C4-2B (cell line): Measurements from ENCODE around the gene DLG2.

Source experiments
- H3K27ac ChIP-seq: fragments of 450-650 bp; 2 replicates; pipeline ENCODE4 v1.5.1; 2017
- ZFX ChIP-seq: fragments of 450-650 bp; IDR thresholded peaks from 2 replicates; pipeline ENCODE4 v1.6.1; 2017
- TF ChIP-seq, protein P1 (sequence below): fragments of 450-650 bp; conservative IDR thresholded peaks from 2 replicates; pipeline ENCODE4 v1.5.1; 2017; ENCODE audit warnings: mild to moderate bottlenecking

The DLG2 gene

DNA sequence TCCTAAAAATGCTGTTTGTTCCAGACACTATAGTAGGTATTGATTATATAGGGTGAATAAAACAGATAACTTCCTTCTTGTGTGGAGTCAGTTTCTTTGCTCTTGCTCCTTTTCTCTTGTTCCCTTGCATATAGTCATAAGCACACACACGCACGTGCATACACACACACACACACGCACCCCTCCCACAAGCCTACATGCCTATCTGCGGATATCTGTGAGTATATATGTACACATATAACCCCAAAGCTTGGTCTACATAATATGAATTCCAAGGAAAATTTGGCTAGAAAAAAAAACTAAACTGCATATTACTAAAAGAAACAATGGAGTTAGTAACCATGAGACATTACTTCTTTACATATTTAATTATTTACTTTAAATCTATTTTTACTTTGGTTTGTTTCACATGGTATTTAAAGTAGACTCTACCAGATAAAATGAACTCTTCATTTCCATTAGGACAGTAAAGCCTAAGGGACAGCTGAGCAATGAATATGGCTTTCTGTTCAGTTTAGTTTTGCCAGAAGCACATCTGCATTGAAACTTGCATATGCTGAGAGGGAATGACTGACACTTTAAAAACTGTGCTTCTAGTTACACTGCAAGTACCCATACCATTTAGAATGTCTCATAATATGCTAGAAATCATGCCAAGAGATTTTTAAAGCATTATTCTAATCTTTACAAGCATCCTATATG lies 676.4 kb downstream of the DLG2 start:
- no peak overlapping the region for H3K27ac ChIP-seq
- TF ChIP-seq ZFX = no peak
- TF ChIP-seq, protein P1, sequence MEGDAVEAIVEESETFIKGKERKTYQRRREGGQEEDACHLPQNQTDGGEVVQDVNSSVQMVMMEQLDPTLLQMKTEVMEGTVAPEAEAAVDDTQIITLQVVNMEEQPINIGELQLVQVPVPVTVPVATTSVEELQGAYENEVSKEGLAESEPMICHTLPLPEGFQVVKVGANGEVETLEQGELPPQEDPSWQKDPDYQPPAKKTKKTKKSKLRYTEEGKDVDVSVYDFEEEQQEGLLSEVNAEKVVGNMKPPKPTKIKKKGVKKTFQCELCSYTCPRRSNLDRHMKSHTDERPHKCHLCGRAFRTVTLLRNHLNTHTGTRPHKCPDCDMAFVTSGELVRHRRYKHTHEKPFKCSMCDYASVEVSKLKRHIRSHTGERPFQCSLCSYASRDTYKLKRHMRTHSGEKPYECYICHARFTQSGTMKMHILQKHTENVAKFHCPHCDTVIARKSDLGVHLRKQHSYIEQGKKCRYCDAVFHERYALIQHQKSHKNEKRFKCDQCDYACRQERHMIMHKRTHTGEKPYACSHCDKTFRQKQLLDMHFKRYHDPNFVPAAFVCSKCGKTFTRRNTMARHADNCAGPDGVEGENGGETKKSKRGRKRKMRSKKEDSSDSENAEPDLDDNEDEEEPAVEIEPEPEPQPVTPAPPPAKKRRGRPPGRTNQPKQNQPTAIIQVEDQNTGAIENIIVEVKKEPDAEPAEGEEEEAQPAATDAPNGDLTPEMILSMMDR = no peak

DNA sequence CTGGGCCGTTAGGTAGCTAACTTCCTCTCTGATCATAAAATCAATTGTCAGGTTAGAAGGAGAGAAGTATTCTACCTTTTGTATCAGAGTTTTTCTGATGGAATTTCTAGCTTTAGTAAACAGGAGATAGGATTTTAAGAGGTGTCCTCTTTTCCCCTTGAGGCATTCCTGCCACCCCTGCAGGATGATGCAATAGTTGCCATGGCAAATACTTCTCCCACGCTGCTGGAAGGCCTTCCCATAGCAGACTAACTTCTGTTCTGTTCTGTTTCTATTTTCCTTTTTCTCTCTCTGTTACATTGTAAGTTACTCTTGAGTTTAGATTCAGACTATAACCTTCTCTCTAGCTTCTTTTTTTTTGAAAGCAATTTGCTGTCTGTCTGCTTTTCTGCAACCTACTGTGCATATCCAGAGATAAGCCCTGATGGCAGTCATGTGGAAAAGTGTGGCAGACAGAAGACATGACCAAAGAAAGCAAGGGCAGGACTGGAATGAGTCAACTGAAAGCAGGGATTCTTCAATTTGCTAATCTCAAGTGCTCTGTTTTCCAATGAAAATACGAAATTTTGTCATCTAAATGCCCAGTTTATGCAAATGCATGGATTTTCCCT lies 679.1 kb downstream of the DLG2 start:
- no peak overlapping the region for H3K27ac ChIP-seq
- no peak for TF ChIP-seq ZFX
- TF ChIP-seq, protein P1 = no peak

DNA sequence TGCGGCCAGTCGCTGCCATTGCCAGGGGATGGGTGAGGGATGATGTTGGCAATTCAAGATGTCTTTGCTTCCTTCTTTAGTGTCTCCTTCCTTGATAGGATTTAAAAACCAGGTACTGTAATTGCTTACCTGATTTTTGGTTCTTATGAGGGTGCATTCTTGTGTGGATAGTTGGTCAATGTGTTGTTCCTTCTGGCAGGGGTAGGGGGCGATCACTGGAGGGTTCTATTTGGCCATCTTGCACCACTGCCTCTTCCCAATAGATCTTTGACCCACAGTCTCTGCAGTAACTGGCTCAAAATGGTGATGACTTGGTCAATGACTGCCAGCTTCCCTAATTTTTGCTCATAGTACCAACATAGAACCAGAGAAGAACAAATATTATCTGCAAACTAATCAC lies 680.1 kb downstream of the DLG2 start:
- no peak for TF ChIP-seq ZFX
- TF ChIP-seq, protein P1 = peak; percentile 12; the same call in 1 of the 2 replicates
- H3K27ac ChIP-seq = no peak overlapping the region

DNA sequence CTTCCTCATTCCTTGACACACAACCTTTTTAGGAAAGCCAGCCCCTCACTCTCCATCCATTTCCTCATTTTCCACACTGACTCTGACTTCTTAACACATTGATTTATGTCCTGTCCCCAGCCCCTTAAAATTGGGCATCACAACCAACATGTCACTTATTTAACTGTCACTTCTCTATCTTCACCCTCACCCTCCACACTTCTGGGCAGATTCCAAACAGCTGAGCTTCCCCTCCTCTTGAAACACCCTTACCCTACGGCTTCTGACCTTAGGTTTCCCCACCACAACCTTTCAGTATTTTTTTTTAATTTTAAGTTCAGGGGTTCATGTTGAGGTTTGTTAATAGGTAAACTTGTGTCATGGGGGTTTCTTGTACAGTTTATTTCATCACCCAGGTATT lies 696.3 kb downstream of the DLG2 start:
- TF ChIP-seq, protein P1 = no peak
- TF ChIP-seq ZFX = no peak
- H3K27ac ChIP-seq = no peak overlapping the region

DNA sequence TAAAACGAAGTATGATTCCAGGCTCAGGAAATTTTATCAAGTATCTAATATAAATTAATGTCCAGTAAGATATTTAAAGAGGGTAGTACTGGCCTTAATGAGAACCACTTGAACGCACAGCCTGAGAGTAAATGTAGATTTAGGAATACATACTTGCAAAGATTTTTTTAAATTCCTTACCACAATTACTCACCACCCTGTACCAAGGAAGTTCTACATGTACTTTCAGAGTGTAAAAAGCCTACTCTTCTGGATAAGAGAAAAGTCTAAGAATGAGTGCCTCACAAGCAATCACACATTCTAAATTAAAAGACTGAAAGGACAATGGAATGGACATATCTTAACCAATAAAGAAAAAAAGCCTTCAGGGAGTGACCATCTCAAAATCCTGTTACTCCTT lies 697.4 kb downstream of the DLG2 start:
- TF ChIP-seq, protein P1 = no peak
- TF ChIP-seq ZFX = no peak

DNA sequence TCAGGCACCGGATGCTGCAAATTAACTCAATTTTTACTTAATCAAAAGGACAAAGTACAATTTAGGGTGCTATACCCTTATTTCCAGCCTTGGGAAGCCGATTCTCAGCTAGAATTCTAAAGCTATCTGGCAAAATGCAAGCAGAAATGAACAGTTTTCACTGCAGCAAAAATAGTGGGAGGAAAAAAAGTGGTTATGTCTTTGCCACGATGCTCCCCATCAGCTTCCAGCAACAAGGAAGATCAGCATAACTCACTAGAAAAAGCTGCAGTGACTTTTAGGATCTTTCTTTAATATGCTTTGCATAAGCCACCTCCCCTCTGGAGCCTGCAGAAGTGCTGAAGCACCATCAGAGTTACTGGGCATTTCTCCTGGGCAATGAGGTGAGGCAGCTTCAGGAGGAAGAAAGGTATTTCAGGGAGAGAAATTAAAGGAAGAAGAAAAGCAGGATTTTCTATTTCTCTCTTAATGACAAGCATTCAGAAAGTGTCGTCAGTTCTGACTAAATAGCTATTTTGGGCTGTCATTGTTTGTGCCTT lies 702.9 kb downstream of the DLG2 start:
- TF ChIP-seq ZFX = no peak
- TF ChIP-seq, protein P1 = no peak

More for the DNA sequence above, 697.4 kb downstream of the DLG2 start:
- no peak overlapping the region for H3K27ac ChIP-seq

DNA sequence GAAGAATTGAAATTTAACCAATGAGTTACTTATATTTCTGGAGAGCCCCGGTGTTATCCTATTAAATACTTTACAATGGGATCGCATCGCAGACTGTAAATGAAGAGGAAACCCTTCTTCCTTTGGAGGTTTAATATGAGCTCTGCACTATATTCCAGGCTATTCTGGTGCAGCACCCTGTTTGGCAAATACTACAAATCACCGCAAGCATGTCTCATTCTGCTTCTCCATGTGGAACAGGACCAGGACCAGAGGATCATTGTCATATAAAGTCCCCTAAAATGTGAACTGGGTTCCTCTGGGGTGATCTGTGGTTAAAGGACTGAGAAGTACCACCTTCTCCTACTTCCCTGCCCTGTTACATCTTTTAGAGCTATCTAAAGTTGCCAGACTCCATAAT lies 703.7 kb downstream of the DLG2 start:
- no peak overlapping the region for H3K27ac ChIP-seq
- TF ChIP-seq ZFX = no peak
- TF ChIP-seq, protein P1 = no peak

More for the DNA sequence above, 702.9 kb downstream of the DLG2 start:
- no peak overlapping the region for H3K27ac ChIP-seq
